GM12872 (cell line): Measurements from ENCODE around the gene RALGPS1.

Experiments
- CTCF ChIP-seq: IDR thresholded peaks from 3 replicates; pipeline ENCODE4 v1.5.1; 2011; ENCODE audit warnings: low read depth, mild to moderate bottlenecking, low read length, moderate library complexity; ENCODE audit not compliant: insufficient read depth

The RALGPS1 gene

DNA sequence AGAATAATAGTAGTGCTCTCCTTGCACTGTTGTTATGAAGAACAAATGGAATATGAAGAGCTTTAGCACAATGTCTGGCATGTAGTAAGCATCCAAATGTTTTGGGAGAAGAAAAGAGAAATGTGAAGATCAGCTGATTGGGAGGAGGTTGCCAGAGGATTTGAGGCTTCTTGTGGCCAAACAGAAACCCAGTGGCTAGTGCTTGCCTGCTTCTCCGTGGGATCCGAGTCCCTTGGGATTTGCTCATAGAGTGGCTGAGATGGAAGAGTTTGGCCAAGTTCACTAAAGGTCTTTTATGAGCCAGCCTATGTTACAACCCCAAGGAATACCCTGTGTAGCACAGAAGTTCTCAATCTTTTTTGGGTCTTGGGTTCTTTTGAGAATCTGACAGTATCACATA, 121.9 kb downstream of the RALGPS1 start:
- TF ChIP-seq CTCF, result no peak

GRCh38 chr9:127038531-127038930, 123.9 kb downstream of the RALGPS1 start:
- no peak for TF ChIP-seq CTCF

DNA sequence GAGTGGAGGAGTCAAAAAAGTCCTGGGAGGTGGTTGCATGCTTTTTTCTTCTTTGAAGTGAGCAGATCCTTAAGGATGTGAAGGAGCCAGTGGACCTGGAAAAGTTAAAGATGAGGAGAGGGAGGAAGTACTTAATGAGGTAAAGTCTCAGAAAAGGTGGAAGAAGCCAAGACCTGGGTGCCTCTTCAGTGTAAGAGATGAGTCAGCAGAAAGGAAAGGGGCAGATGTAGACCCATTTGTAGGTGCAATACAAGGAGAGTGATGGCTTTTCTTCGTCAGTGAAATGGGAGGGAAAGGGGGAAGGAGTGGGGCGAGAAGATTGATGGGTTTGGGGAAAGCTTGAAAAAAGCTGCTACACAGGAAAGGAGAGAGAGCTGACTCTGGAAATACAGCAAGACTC, 124.9 kb downstream of the RALGPS1 start:
- TF ChIP-seq CTCF, result no peak

DNA sequence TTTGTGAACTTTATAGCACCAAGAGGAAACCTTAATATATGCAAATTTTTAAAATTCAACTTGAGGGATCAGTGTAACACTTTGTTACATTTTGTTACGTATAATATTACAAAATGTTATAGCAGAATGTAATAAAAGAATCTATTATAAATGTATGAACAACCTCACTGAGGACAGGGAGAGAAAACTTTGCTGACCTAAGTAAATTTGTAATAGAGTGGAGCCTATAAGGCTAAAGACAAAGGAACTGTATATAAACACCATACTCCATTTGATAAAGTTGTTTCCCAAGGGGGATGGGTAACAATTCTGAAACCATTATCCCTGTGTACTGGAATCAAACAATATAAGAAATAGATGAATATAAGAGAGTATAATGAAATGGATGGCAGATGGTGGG, 130.6 kb downstream of the RALGPS1 start:
- TF ChIP-seq CTCF, result no peak

- no peak for TF ChIP-seq CTCF
Measured at GRCh38 chr9:127047971-127048370, 133.4 kb downstream of the RALGPS1 start.

GRCh38 chr9:127049044-127049443, 134.5 kb downstream of the RALGPS1 start:
- TF ChIP-seq CTCF, result no peak

GRCh38 chr9:127049581-127049980, 135.0 kb downstream of the RALGPS1 start:
- TF ChIP-seq CTCF, result no peak

DNA sequence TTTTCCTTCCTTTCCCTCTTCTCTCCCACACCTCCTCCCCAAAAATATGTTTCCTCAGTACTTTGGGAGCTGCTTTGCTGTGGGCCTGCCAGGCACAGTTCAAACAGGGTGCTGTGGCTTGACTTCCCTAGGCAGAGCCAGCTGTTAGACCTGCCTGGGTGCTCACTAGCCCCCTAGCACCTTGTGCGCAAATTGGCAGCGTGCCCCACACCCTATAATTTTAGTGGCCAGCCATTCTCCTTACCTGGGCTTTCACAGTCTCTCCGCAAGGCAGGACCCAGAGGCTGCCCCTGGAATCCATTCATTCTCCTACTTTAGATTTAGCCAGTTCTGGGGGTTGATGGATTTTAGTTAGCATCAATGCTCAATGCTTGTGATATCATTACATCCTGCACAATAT, 135.6 kb downstream of the RALGPS1 start:
- TF ChIP-seq CTCF, result no peak
